ENCODE measurements around the gene GPC6. TPM values are rescaled to one million over a fixed set of nuclear protein-coding genes. Genes with fewer than 3 reads are reported as not detected.
"Not testable (repeated sequence)": the region's sequence is repeated elsewhere in the genome, so short reads cannot be mapped to it uniquely, and the experiment has no call there.

Gene GPC6
- total RNA-seq, 2 experiments from 2014 or later, result not detected

DNA sequence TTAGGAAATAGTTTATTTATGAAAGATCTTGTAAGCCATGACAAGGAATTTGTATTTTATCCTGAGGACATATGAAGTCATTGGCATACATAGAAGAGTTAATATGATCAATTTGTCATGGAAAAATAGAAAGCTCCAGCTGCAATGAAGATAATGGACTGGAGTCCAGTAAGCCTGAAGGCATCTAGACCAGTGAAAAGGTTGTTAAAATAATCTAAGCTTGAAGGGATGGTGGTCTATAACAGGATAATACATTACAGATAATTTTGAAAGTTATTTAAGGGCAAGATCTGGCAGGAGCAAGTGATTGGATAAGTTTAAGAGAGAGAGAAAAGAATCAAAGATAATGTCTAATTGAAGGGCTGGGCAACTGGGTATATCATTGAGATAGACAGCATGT is 224.2 kb downstream of the GPC6 start:
- TF ChIP-seq, protein P1, sequence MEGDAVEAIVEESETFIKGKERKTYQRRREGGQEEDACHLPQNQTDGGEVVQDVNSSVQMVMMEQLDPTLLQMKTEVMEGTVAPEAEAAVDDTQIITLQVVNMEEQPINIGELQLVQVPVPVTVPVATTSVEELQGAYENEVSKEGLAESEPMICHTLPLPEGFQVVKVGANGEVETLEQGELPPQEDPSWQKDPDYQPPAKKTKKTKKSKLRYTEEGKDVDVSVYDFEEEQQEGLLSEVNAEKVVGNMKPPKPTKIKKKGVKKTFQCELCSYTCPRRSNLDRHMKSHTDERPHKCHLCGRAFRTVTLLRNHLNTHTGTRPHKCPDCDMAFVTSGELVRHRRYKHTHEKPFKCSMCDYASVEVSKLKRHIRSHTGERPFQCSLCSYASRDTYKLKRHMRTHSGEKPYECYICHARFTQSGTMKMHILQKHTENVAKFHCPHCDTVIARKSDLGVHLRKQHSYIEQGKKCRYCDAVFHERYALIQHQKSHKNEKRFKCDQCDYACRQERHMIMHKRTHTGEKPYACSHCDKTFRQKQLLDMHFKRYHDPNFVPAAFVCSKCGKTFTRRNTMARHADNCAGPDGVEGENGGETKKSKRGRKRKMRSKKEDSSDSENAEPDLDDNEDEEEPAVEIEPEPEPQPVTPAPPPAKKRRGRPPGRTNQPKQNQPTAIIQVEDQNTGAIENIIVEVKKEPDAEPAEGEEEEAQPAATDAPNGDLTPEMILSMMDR (conservative IDR thresholded peaks at IDR 0.05; ENCODE audit: low read length), result no peak
- TF ChIP-seq EZH2phosphoT487 (IDR thresholded peaks at IDR 0.05; ENCODE audit: borderline replicate concordance, low read depth, low read length), result no peak
- Histone ChIP-seq H3K27ac (ENCODE audit: low read depth, low read length, poor library complexity, severe bottlenecking) (no peak overlapping the region), H2AFZ (ENCODE audit: low read length) (no peak overlapping the region), H3K79me2 (ENCODE audit: insufficient read depth, low read depth, low read length) (no peaks in the 10 kb centered on the region), H3K9me2 (ENCODE audit: insufficient read depth, low read length) (no peaks in the 10 kb centered on the region), H4K20me1 (ENCODE audit: insufficient read depth, low read length) (no peaks in the 10 kb centered on the region), H3K4me3 (ENCODE audit: low read depth, low read length, poor library complexity, severe bottlenecking) (no peak overlapping the region), H3K9me3 (ENCODE audit: low read length) (no peaks in the 10 kb centered on the region), H3K4me1 (ENCODE audit: insufficient read depth, low read length, poor library complexity, severe bottlenecking) (no peaks in the 10 kb centered on the region), H3K4me2 (ENCODE audit: low read length) (no peak overlapping the region), H3K36me3 (ENCODE audit: insufficient read depth, low read length) (no peaks in the 10 kb centered on the region)
- BruUV-seq (replicated peaks), result no TSS peak
- intact Hi-C loops (cut with micrococcal nuclease; ENCODE audit: unreplicated experiment), result no loop called here
- no peak for DNase-seq (ENCODE audit: low spot score)
- POLR2A ChIA-PET, result interaction anchor here (0.9 kb wide), 1 partner anchor 10 kb away, joined by 3 read pairs; no protein-coding TSS in a partner anchor
- CTCF ChIA-PET (ENCODE audit: unreplicated experiment), result no interaction called here

DNA sequence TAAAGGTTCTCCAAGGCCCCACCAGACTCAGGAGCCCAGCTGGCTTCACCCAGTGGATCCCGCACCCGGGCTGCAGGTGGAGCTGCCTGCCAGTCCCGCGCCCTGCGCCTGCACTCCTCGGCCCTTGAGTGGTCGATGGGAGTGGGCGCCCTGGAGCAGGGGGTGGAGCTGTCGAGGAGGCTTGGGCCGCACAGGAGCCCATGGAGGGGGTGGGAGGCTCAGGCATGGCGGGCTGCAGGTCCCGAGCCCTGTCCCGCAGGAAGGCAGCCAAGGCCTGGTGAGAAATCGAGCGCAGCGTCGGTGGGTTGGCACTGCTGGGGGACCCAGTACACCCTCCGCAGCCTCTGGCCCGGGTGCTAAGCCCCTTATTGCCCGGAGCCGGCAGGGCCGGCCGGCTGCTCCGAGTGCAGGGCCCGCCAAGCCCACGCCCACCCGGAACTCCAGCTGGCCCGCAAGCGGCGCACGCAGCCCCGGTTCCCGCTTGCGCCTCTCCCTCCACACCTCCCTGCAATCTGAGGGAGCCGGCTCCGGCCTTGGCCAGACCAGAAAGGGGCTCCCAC is 228.1 kb downstream of the GPC6 start:
- intact Hi-C loops (cut with micrococcal nuclease; ENCODE audit: unreplicated experiment); POLR2A ChIA-PET; CTCF ChIA-PET (ENCODE audit: unreplicated experiment): not testable (repeated sequence)

DNA sequence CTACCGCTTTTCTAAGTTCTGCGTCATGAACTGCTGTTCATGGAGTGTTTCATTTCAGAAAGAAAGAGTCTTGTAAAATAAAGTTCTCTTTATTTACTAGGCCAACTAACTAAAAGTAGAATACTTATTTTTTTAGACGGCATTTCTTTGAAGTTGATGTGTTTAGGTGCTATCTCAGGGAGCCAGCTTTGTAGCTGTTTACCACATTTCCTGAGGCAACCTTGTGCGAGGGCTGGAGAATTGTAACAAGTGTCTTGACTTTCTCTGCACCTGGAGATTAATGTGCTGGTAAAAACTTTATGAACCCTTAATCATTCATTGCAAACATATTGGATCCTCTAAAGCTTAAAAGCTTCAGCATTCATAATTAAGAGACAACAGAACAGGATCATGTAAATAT is 229.3 kb downstream of the GPC6 start:
- Histone ChIP-seq H3K9me3 (ENCODE audit: low read length) (no peaks in the 10 kb centered on the region), H3K27ac (ENCODE audit: low read depth, low read length, poor library complexity, severe bottlenecking) (no peak overlapping the region), H3K4me3 (ENCODE audit: low read depth, low read length, poor library complexity, severe bottlenecking) (no peak overlapping the region), H3K4me2 (ENCODE audit: low read length) (no peak overlapping the region), H3K79me2 (ENCODE audit: insufficient read depth, low read depth, low read length) (no peaks in the 10 kb centered on the region), H4K20me1 (ENCODE audit: insufficient read depth, low read length) (no peaks in the 10 kb centered on the region), H2AFZ (ENCODE audit: low read length) (no peak overlapping the region), H3K4me1 (ENCODE audit: insufficient read depth, low read length, poor library complexity, severe bottlenecking) (no peaks in the 10 kb centered on the region), H3K36me3 (ENCODE audit: insufficient read depth, low read length) (no peaks in the 10 kb centered on the region), H3K9me2 (ENCODE audit: insufficient read depth, low read length) (no peaks in the 10 kb centered on the region)
- TF ChIP-seq, protein P1 (conservative IDR thresholded peaks at IDR 0.05; ENCODE audit: low read length), result no peak
- TF ChIP-seq EZH2phosphoT487 (IDR thresholded peaks at IDR 0.05; ENCODE audit: borderline replicate concordance, low read depth, low read length), result no peak
- intact Hi-C loops (cut with micrococcal nuclease; ENCODE audit: unreplicated experiment), result no loop called here
- no TSS peak for BruUV-seq (replicated peaks)
- ChIA-PET POLR2A (no interaction called here), CTCF (ENCODE audit: unreplicated experiment) (no interaction called here)
- no peak for DNase-seq (ENCODE audit: low spot score)

More for the DNA sequence above, 228.1 kb downstream of the GPC6 start:
- not testable (repeated sequence) for H3K4me3 ChIP-seq (ENCODE audit: low read depth, low read length, poor library complexity, severe bottlenecking); H3K79me2 ChIP-seq (ENCODE audit: insufficient read depth, low read depth, low read length); H3K9me3 ChIP-seq (ENCODE audit: low read length); H3K27ac ChIP-seq (ENCODE audit: low read depth, low read length, poor library complexity, severe bottlenecking); H3K36me3 ChIP-seq (ENCODE audit: insufficient read depth, low read length); H2AFZ ChIP-seq (ENCODE audit: low read length); DNase-seq (ENCODE audit: low spot score); BruUV-seq (replicated peaks); H4K20me1 ChIP-seq (ENCODE audit: insufficient read depth, low read length); H3K4me2 ChIP-seq (ENCODE audit: low read length); H3K4me1 ChIP-seq (ENCODE audit: insufficient read depth, low read length, poor library complexity, severe bottlenecking); H3K9me2 ChIP-seq (ENCODE audit: insufficient read depth, low read length)

Measured in OCI-LY7 (cell line).